ENCODE results near the gene ATP1B3.
"Not testable (repeated sequence)": the region's sequence is repeated elsewhere in the genome, so short reads cannot be mapped to it uniquely, and the experiment has no call there.

The ATP1B3 gene

DNA sequence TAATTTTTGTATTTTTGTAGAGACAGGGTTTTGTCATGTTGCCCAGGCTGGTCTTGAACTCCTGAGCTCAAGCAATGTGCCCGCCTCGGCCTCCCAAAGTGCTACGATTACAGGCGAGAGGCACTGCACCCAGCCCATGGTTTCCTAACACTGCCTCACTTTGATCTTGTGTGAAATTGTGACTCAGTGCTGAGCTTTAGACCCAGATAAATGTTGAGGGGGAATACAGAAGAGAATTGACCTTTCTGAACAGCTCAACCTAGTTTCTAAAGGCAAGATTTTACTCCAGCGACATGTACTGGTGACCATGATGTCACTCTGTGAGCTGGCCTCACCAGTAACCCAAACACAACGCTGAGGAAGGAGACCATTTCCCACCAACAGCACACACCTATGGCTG, 73.5 kb downstream of the ATP1B3 start:
- no peak for DNase-seq

DNA sequence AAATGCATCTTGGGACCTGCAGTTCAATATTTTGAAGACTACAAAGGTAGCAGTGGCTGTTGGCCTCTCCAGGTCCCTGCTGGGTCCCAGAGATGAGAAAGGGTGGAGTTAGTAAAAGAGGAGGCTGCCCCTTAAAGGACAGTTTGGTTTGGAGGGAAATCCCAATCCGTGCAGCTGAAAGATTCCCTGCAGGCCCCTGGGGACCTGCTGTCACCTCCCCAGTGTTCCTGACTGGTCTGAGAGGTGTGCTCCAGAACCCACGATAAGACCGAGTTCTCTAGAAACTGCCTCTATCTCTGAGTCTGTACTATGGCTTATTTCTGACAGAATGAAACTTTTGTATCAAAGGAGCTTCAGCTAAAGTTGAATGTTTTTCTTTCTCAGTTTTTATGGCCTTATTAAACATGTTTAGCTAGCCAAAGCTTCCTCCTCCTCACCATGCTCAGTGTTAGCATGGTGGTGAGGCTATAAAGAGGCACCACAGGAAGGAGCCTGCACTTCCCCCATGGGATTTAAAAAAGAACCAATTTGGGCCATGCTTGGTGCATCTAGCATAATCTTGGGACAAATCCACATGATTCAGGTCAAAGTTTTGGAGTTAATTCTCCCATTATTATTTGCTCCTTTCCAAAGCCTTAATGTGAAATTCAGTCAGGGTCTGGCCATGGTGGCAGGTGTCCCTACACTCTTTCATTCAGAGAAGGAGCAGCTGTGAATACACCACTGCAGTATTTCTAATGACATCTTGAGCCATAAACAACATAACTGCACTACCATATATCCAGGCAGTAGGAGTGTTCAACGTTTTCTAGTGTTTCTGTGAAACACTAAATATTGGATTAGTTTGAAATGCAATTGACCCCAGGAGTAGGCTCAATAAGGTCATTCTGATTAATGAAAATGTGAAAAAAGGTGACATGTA, 74.4 kb downstream of the ATP1B3 start:
- no peak for DNase-seq

DNA sequence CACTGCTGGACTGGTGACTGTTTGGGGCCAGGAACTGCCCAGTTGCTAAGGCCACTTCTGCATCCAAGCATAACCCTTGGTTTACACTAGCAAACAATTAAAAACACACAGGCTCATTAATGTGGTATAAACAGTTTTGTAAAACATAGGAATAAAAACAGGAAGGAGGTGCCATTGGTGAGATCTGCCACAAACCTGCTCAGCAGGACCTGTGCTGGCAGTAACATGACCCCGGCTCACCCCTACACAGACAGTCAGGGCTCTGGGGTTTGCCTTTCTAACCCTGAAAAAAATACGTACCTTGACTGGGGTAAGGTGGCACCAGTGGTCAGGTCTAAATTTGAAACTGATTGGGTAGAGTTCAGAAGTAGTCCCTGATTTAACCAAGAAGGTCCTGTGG, 76.2 kb downstream of the ATP1B3 start:
- DNase-seq, result no peak

DNA sequence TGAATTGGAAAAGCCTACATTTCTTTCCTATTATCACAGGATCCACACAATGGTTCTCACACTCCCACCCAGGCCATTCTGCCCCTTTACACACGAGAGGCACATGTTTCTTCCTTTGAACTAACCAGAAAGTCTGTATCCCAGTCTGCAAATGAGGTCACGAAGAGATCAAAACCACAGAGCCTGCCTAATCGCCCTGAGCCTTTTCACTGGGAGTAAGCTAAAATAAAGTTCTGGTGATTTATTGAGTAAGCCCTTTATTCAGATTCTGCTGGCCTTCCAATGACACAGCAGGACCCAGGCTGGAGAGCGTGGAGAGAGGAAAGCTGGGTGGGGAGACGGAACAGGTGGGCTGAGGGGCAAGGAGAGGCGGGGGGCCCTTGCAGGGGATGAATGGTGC, 78.7 kb downstream of the ATP1B3 start:
- DNase-seq, result no peak

DNA sequence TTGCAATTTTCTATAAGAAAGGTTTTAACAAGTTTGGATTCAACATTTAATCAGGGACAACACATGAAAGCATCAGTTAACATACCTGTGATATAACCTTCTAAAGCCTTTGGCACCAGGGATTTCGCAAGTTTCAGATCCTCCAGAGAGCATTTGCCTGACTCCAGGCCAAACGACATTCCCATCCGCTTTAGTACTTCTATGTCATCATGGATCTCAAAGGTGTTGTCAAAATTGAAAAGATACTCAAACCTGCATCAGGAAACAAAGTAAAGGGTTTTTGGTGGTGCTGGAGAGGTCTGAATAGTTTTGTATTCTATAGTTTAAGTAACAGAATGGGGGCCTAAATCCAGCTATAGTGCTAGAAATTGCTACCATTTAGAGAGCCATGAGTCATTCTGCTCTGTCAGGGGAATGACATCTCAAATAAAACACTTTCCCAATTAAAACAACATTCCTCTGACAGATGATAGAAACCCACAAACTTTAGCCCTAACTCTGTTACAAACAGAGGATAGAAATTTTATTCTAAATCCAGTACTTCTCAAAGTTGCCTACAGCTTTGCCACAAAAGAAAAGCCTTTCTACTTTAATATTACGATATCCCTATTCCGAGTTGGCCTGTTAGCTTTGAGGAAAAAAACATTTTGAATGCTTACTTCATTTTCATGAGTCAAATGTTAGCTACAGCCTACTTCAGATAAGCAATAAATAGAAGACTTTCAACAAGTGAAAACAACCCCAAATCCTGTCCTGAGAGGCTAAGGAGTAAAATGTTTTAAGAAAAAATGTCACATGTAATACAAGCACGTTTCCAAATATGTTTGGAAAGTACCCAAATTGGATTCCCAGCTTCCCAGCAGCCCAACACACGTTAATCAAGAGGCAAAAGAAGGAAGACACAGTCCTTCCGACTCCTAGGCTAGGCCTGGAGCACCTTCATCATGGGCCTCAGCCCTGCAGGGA, 83.4 kb downstream of the ATP1B3 start:
- DNase-seq, result no peak

DNA sequence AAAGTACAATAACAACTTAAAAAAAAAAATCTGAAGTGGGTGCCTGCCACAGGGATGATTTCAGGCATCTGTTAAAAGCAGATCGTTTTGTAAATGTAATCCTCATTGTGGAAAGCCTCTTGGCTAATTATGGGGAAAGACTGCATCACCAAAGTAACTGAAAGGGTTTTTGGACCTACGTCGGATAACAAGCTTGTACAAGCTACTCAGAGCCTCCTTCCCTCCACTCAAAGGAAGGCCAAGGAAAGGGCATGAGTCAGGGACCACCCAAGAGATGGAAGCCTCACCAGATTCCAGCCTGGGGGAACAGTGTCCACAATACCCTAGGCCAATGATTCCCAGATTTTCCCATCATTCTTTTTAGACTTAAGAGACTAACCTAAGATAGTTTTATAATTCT, 84.3 kb downstream of the ATP1B3 start:
- DNase-seq, result no peak

DNA sequence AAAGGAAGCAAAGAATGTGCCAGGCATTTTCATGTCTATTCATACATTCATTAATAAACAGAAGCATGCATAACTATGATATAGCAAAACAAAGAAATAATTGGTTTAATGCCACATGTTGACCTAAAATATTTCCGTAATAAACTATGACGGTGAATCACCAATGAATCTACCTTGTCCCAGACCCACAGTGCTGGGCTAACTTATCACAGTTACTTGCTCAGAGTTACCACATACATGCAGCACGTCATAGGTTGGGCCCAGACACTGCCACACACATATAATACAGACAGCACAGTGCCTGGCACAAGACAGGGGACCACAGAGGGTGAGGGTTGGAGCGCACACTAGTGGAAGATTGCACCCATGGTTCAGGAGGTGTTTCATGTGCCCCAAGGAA, 86.9 kb downstream of the ATP1B3 start:
- no peak for DNase-seq

DNA sequence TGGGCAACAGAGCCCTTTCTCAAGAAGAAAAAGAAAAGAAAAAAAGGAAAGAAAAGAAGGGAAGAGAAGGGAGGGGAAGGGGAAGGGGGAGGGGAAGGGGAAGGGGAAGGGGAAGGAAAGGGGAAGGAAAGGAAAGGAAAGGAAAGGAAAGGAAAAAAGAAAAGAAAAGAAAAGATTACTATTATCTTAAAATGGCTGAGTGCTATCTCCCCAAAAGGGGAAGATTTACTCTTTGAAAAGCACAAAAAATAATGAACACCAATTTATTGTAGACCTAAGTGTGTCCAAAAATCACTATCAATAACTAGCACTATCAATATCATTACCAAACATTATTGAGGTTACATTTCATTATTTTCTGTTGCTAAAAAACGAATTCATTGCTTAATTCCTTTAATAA, 89.0 kb downstream of the ATP1B3 start:
- no peak for DNase-seq

DNA sequence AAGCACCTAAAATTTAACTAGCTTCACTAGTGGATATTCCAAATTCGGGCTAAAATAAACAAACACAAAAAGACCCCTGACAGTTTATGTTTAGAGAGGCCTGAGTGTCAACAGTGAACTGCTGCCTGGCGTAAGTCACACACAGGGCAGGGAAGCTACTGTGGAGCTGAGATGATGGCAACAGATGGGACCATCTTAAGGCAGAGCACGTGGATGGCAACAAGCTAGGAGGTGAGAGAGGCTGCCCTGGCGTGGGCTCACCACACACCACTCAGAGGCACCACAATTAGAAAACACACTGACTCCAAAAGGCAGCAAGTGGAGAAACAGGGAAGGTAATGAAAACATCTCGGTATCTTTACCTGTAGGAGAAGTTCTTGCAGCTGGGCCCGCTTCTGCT, 93.3 kb downstream of the ATP1B3 start:
- DNase-seq, result no peak

DNA sequence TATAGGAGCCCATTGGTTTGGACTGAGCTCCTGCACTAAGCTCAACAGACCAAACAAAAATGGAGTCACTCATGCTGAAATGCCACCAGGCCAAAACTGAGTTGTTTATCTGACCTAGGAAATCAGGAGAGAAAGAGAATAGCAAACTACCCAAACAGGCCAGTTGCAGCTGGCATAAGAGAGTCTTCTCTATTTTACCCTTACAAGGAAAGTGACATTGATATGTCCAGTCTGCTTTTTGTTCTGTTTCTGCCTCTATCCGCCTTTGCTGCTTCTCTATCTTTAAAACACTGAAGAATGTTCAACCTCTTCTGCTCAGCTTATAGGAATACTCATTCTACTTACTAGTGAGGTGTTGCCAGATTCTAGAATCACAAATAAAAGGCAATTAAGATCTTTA, 95.1 kb downstream of the ATP1B3 start:
- no peak for DNase-seq

DNA sequence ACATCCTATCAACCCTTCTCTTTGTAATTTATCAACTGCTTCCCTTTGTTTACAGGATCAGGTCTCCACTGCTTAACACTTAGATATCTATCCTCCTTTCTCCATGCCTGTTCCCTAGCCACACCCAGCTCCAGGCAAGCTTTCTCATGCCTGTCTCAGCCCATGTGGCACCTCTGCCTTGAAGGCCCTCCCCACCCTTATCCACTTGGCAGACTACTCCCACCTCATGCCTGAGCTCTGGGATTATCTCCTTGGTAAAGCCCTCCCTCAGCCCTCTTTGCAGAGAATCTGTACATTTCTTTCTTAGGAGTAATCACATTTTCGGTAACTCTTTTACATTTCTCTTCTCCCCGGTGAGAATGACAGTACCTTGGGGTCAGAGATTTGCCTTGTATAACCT, 96.0 kb downstream of the ATP1B3 start:
- DNase-seq, result no peak

DNA sequence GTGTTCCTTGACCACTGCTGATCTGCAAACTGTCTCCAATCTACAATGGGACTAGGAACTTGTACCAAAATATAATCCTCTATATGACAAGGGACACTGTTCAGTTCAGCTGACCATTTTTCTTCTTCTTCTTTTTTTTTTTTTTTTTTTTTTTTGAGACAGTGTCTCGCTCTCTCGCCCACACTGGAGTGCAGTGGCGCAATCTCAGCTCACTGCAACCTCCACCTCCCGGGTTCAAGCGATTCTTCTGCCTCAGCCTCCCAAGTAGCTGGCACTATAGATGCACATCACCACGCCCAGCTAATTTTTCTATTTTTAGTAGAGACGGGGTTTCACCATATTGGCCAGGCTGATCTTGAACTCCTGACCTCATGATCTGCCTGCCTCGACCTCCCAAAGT, 98.3 kb downstream of the ATP1B3 start:
- not testable (repeated sequence) for DNase-seq
